Osteocyte (in vitro differentiated cells): ENCODE measurements around the gene GALNT17. TPM values are rescaled to one million over a fixed set of nuclear protein-coding genes. Genes with fewer than 3 reads are reported as not detected.
"Not testable (repeated sequence)": the region's sequence is repeated elsewhere in the genome, so short reads cannot be mapped to it uniquely, and the experiment has no call there.

ENCODE experiments used
- DNase-seq: peaks from one replicate; pipeline ENCODE4 v3.0.0; 2021; ENCODE audit warnings: mixed read lengths; ENCODE audit not compliant: unreplicated experiment; ENCODE audit errors: extremely low spot score
- H3K27ac Mint-ChIP-seq: one replicate; pipeline ENCODE4 v1.8.0; 2021; ENCODE audit warnings: mild to moderate bottlenecking, mixed read lengths; ENCODE audit not compliant: unreplicated experiment
- H3K27me3 Mint-ChIP-seq: one replicate; pipeline ENCODE4 v1.8.0; 2021; ENCODE audit warnings: mixed read lengths; ENCODE audit not compliant: unreplicated experiment
- H3K36me3 Mint-ChIP-seq: one replicate; pipeline ENCODE4 v1.8.0; 2021; ENCODE audit warnings: mixed read lengths; ENCODE audit not compliant: unreplicated experiment
- H3K4me1 Mint-ChIP-seq: one replicate; pipeline ENCODE4 v1.8.0; 2021; ENCODE audit warnings: mixed read lengths; ENCODE audit not compliant: unreplicated experiment
- H3K4me3 Mint-ChIP-seq: one replicate; pipeline ENCODE4 v1.8.0; 2021; ENCODE audit warnings: mild to moderate bottlenecking, moderate library complexity, mixed read lengths; ENCODE audit not compliant: unreplicated experiment
- H3K9me3 Mint-ChIP-seq: one replicate; pipeline ENCODE4 v1.8.0; 2021; ENCODE audit warnings: mixed read lengths; ENCODE audit not compliant: unreplicated experiment
- total RNA-seq: library from RNA; stranded (reverse); gene quantifications from 2 replicates; pipeline ENCODE4 v1.2.1, GENCODE V29; 2021
- TF ChIP-seq, protein P1 (sequence below): fragments of 200-600 bp; sonication (generic); IDR thresholded peaks from 2 replicates; pipeline ENCODE4 v1.5.0; 2021; ENCODE audit warnings: antibody characterized with exemption, mild to moderate bottlenecking, moderate library complexity

GALNT17 gene
- total RNA-seq, 1 donor from 2014 or later: 1.4 TPM

DNA sequence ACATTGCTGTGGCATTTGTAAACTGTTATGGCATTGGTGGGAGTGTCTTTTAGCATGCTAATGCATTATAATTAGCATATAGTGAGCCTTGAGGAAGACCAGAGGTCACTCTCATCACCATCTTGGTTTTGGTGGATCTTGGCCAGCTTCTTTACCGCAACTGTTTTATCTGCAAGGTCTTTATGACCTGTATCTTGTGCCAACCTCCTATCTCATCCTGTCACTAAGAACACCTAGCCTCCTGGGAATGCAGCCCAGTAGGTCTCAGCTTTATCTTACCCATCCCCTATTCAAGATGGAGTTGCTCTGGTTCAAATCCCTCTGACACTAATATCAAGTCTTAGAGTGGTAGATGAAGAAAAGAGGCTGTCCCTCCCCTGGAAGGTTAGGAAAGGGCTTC, 506.2 kb downstream of the GALNT17 start:
- H3K4me1 Mint-ChIP-seq: peaks cover 20% of the 10 kb centered on the region
- H3K4me3 Mint-ChIP-seq: no peak overlapping the region
- H3K27me3 Mint-ChIP-seq: no peaks in the 10 kb centered on the region
- TF ChIP-seq, protein P1, sequence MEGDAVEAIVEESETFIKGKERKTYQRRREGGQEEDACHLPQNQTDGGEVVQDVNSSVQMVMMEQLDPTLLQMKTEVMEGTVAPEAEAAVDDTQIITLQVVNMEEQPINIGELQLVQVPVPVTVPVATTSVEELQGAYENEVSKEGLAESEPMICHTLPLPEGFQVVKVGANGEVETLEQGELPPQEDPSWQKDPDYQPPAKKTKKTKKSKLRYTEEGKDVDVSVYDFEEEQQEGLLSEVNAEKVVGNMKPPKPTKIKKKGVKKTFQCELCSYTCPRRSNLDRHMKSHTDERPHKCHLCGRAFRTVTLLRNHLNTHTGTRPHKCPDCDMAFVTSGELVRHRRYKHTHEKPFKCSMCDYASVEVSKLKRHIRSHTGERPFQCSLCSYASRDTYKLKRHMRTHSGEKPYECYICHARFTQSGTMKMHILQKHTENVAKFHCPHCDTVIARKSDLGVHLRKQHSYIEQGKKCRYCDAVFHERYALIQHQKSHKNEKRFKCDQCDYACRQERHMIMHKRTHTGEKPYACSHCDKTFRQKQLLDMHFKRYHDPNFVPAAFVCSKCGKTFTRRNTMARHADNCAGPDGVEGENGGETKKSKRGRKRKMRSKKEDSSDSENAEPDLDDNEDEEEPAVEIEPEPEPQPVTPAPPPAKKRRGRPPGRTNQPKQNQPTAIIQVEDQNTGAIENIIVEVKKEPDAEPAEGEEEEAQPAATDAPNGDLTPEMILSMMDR: no peak
- no peaks in the 10 kb centered on the region for H3K9me3 Mint-ChIP-seq
- no peaks in the 10 kb centered on the region for H3K36me3 Mint-ChIP-seq
- H3K27ac Mint-ChIP-seq: no peak overlapping the region
- no peak for DNase-seq

DNA sequence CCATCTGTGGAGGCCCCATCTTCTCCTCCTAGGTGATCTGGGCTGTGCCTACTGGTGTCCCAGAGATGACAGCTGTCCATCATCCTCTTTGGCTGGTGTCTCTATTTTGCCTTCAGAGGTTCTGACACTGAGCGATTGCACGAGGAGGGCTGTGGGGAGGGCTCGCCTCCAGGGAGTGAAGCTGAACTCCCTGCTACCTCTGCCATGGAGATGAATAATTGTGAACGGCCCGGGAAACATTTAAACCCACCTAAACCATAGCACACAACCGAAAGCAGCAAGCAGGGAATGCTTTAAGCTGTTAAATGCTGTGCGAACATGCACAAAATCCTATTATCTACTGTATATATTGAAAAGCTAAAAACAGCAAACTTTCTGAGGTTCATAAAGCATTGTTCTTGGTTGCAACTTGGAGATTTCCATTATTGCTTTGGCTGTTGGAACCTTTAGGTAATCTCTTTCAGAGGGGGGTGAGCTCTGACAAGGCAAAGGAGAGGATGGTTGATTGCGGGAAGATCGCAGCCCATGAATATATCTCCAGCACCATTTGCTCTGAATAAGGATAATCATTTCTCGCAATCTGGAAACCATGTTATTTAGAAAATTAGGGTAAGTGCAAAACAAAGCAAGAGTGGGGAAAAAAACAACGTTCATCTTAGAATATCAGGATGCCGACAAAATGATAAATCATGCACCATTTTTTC, 507.6 kb downstream of the GALNT17 start:
- Mint-ChIP-seq H3K4me3 (no peak overlapping the region), H3K4me1 (peaks cover 9% of the 10 kb centered on the region), H3K27ac (no peak overlapping the region), H3K27me3 (no peaks in the 10 kb centered on the region), H3K9me3 (no peaks in the 10 kb centered on the region), H3K36me3 (no peaks in the 10 kb centered on the region)
- DNase-seq: no peak
- TF ChIP-seq, protein P1: no peak

DNA sequence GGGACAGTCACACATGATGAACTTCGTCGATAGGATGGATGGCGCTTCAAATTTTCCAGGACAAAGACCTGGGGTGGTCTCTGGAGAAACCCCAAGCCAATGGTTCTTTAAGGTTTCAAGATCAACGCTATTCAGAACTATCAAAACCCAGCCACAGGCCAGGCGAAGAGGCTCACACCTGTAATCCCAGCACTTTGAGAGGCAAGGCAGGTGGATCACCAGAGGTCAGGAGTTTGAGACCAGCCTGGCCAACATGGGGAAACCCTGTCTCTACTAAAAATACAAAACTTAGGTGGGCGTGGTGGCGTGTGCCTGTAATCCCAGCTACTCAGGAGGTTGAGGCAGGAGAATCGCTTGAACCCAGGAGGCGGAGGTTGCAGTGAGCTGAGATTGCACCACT, 511.1 kb downstream of the GALNT17 start:
- H3K4me3 Mint-ChIP-seq, H3K27me3 Mint-ChIP-seq, DNase-seq, H3K36me3 Mint-ChIP-seq, H3K4me1 Mint-ChIP-seq, H3K9me3 Mint-ChIP-seq, H3K27ac Mint-ChIP-seq: not testable (repeated sequence)

DNA sequence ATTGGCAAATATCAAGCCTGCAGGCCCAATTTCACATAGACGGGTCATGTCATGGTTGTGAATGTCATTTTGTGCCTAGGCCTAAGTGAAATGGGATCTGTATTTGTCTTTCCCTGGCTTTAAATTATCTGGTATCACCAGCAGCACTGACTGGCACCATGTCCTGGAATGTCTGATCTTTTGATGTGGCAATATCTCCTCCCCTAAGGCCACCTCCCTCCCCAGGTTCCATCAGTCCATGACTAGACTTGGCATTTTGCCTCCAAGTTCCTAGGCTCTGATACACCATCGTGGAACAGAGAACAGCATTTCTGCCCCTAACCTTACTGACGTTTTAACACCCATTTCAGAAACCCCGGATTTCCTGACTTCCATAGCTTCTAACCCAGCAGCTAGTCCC, 513.9 kb downstream of the GALNT17 start:
- Mint-ChIP-seq H3K9me3 (peaks cover 10% of the 10 kb centered on the region), H3K27me3 (no peaks in the 10 kb centered on the region), H3K36me3 (no peaks in the 10 kb centered on the region), H3K4me1 (no peaks in the 10 kb centered on the region), H3K4me3 (no peak overlapping the region), H3K27ac (no peak overlapping the region)
- TF ChIP-seq, protein P1: no peak
- no peak for DNase-seq

DNA sequence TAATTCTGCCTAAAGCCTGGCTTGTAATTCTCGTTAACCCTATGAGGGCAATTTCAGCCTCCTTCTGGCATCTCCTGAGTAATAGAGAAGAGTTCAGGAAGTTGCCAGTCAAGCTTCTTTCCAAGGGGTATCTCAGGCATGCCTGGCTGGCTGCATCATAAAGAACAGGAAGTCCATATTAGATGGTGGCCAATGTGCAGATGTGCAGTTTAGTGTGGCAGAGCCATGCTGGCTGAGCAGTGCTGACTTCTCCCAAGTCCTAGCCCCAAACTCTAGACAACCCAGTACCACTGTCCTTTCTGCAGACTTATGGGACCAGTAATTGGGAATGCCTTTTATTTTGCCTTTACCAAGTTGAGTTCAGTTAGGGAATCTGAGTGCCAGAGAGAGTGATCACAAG, 517.9 kb downstream of the GALNT17 start:
- no peaks in the 10 kb centered on the region for H3K27me3 Mint-ChIP-seq
- H3K27ac Mint-ChIP-seq: no peak overlapping the region
- no peaks in the 10 kb centered on the region for H3K4me1 Mint-ChIP-seq
- peaks cover 10% of the 10 kb centered on the region for H3K9me3 Mint-ChIP-seq
- H3K4me3 Mint-ChIP-seq: no peak overlapping the region
- TF ChIP-seq, protein P1: no peak
- no peaks in the 10 kb centered on the region for H3K36me3 Mint-ChIP-seq
- no peak for DNase-seq
